HepG2 (cell line): ENCODE results near the gene VSIR. TPM values are rescaled to one million over a fixed set of nuclear protein-coding genes. Genes with fewer than 3 reads are reported as not detected.

ENCODE experiments used
- ATAC-seq: fragments of 200-7000 bp; cut with Tn5 transposase; 3 replicates; pipeline ENCODE4 v1.9.1; 2020; ENCODE audit warnings: mild to moderate bottlenecking, moderate library complexity
- BruUV-seq: library from RNA; stranded (reverse); fragments of 400-500 nt; replicated peaks from 2 replicates; lab custom pipeline; 2021; lab: Mats Ljungman, UMichigan
- CTCF ChIA-PET: fragments of 300-600 bp; formaldehyde crosslinking; extraction: SDS; loops from one replicate; lab custom pipeline; 2021; ENCODE audit warnings: low total read pairs, inconsistent platforms, low intra/inter-chr PET ratio; lab: Yijun Ruan, JAX
- POLR2A ChIA-PET: fragments of 350-600 bp; sonication (Branson Sonifier 250); formaldehyde crosslinking; loops from one replicate; lab custom pipeline; 2020; ENCODE audit warnings: antibody characterized with exemption, inconsistent platforms; lab: Yijun Ruan, JAX
- DNase-seq: peaks from one replicate; pipeline ENCODE4 v3.0.0-alpha.2; 2015; ENCODE audit warnings: low spot score
- FAIRE-seq: peaks from 3 replicates; lab custom pipeline; 2011; peaks lifted over from hg19 to GRCh38; lab: Jason Lieb, UNC
- H2AFZ ChIP-seq: one replicate; pipeline ENCODE4 v1.6.1; 2011; ENCODE audit warnings: low read length, inconsistent platforms
- H3K27ac ChIP-seq: fragments of 300-600 bp; 3 replicates; pipeline ENCODE4 v1.8.0; 2011; ENCODE audit warnings: mixed run types, mild to moderate bottlenecking, mixed read lengths, low read length, inconsistent platforms; ENCODE audit not compliant: insufficient read depth; ENCODE audit errors: extremely low read length
- H3K27me3 ChIP-seq, 2 experiments: fragments of 200-600 bp in 1 of 2; 2 replicates in 1 of 2; 3 replicates in 1 of 2; pipeline versions ENCODE4 v1.6.0 to v1.8.0; 2011; ENCODE audit warnings: low read length in 2 of 2, mild to moderate bottlenecking in 2 of 2, moderate library complexity in 2 of 2, inconsistent platforms in 1 of 2; ENCODE audit not compliant: insufficient read depth in 2 of 2, control insufficient read depth in 1 of 2
- H3K36me3 ChIP-seq, 2 experiments: fragments of 200-600 bp in 1 of 2; replicated peaks in 1 of 2; 2 replicates in 1 of 2; 3 replicates in 1 of 2; pipeline versions ENCODE4 v1.5.1 to v1.8.0; 2011; ENCODE audit warnings: low read length in 2 of 2, inconsistent platforms in 1 of 2; ENCODE audit not compliant: insufficient read depth in 2 of 2, control insufficient read depth in 1 of 2
- H3K4me1 ChIP-seq: 2 replicates; pipeline ENCODE4 v1.5.1; 2012; ENCODE audit warnings: low read length, inconsistent platforms; ENCODE audit not compliant: insufficient read depth
- H3K4me2 ChIP-seq: 2 replicates; pipeline ENCODE4 v1.6.0; 2011; ENCODE audit warnings: low read depth, low read length, inconsistent platforms
- H3K4me3 ChIP-seq, 3 experiments: fragments of 200-600 bp in 1 of 3; sonication (generic), shearing (Covaris generic) in 1 of 3; replicated peaks in 1 of 3; 2 replicates each; pipeline ENCODE4 v1.5.1; 2011 to 2016; ENCODE audit warnings: low read length in 3 of 3, inconsistent platforms in 2 of 3, low read depth in 2 of 3, mild to moderate bottlenecking in 2 of 3, control low read depth in 1 of 3, mixed read lengths in 1 of 3; ENCODE audit not compliant: insufficient read depth in 1 of 3
- H3K79me2 ChIP-seq: one replicate; pipeline ENCODE4 v1.6.1; 2011; ENCODE audit warnings: low read length, inconsistent platforms; ENCODE audit not compliant: insufficient read depth
- H3K9ac ChIP-seq: 2 replicates; pipeline ENCODE4 v1.6.0; 2011; ENCODE audit warnings: mild to moderate bottlenecking, low read depth, low read length, inconsistent platforms; ENCODE audit not compliant: insufficient read depth
- H3K9me3 ChIP-seq: 2 replicates; pipeline ENCODE4 v1.5.1; 2012; ENCODE audit warnings: mild to moderate bottlenecking, low read length
- H4K20me1 ChIP-seq: 2 replicates; pipeline ENCODE4 v1.6.0; 2011; ENCODE audit warnings: inconsistent platforms, mild to moderate bottlenecking, low read length, moderate library complexity; ENCODE audit not compliant: insufficient read depth
- ATF1 ChIP-seq: IDR thresholded peaks from 2 replicates; pipeline ENCODE4 v1.6.1; 2016; ENCODE audit warnings: mild to moderate bottlenecking, control low read depth
- CENPT ChIP-seq: sonication (generic); formaldehyde crosslinking; IDR thresholded peaks from 2 replicates; pipeline ENCODE4 v1.8.0; 2022; ENCODE audit warnings: low read depth, mild to moderate bottlenecking, moderate library complexity, missing genetic modification reagents
- MED13 ChIP-seq: sonication (generic); formaldehyde crosslinking; IDR thresholded peaks from 2 replicates; pipeline ENCODE4 v1.5.0; 2020; ENCODE audit warnings: missing genetic modification reagents
- NPAS2 ChIP-seq: sonication (generic); formaldehyde crosslinking; IDR thresholded peaks from 2 replicates; pipeline ENCODE4 v1.8.0; 2022; ENCODE audit warnings: mild to moderate bottlenecking, missing genetic modification reagents, borderline replicate concordance
- PLRG1 ChIP-seq: fragments of 450-650 bp; conservative IDR thresholded peaks from 2 replicates; pipeline ENCODE4 v1.6.1; 2016
- POGZ ChIP-seq: sonication (generic); formaldehyde crosslinking; IDR thresholded peaks from 2 replicates; pipeline ENCODE4 v1.4.0; 2020; ENCODE audit warnings: mild to moderate bottlenecking, missing genetic modification reagents
- RXRA ChIP-seq: sonication (generic); formaldehyde crosslinking; IDR thresholded peaks from 2 replicates; pipeline ENCODE4 v1.5.1; 2020; ENCODE audit warnings: missing genetic modification reagents
- TFDP1 ChIP-seq: IDR thresholded peaks from 2 replicates; pipeline ENCODE4 v1.6.1; 2016; ENCODE audit warnings: missing compliant biosample characterization, missing genetic modification reagents, borderline replicate concordance
- UBTF ChIP-seq: sonication (generic); formaldehyde crosslinking; IDR thresholded peaks from 2 replicates; pipeline ENCODE4 v1.4.0; 2020; ENCODE audit warnings: mild to moderate bottlenecking, missing genetic modification reagents
- ZNF225 ChIP-seq: sonication (generic); formaldehyde crosslinking; IDR thresholded peaks from 2 replicates; pipeline ENCODE4 v1.4.0; 2020; ENCODE audit warnings: mild to moderate bottlenecking, missing genetic modification reagents
- ZNF512B ChIP-seq: sonication (generic); formaldehyde crosslinking; IDR thresholded peaks from 2 replicates; pipeline ENCODE4 v1.5.1; 2020; ENCODE audit warnings: missing genetic modification reagents, mild to moderate bottlenecking, borderline replicate concordance
- ZNF556 ChIP-seq: sonication (generic); formaldehyde crosslinking; IDR thresholded peaks from 2 replicates; pipeline ENCODE4 v1.4.0; 2020; ENCODE audit warnings: mild to moderate bottlenecking, missing genetic modification reagents, borderline replicate concordance
- ZNF605 ChIP-seq: sonication (generic); formaldehyde crosslinking; IDR thresholded peaks from 2 replicates; pipeline ENCODE4 v1.8.0; 2022; ENCODE audit warnings: mild to moderate bottlenecking, missing genetic modification reagents
- ZNF747 ChIP-seq: sonication (generic); formaldehyde crosslinking; IDR thresholded peaks from 2 replicates; pipeline ENCODE4 v1.8.1; 2023; ENCODE audit warnings: missing genetic modification reagents, mild to moderate bottlenecking, borderline replicate concordance
- ZNF772 ChIP-seq: sonication (generic); formaldehyde crosslinking; IDR thresholded peaks from 2 replicates; pipeline ENCODE4 v1.5.0; 2020; ENCODE audit warnings: mild to moderate bottlenecking, missing genetic modification reagents
- ZNF788 ChIP-seq: sonication (generic); formaldehyde crosslinking; IDR thresholded peaks from 2 replicates; pipeline ENCODE4 v1.5.0; 2020; ENCODE audit warnings: mild to moderate bottlenecking, missing genetic modification reagents, borderline replicate concordance
- ZNF850 ChIP-seq: sonication (generic); formaldehyde crosslinking; conservative IDR thresholded peaks from 2 replicates; pipeline ENCODE4 v1.9.0; 2021; ENCODE audit warnings: mild to moderate bottlenecking, missing genetic modification reagents
- WGBS: methylation state at CpG from one replicate; pipeline ENCODE4 v1.1.6; 2017; ENCODE audit warnings: low lambda C conversion rate; 5-methylcytosine and 5-hydroxymethylcytosine counted together
- in situ Hi-C: cut with HindIII; loops from 2 replicates; pipeline ENCODE4 v1.10.0; 2017; ENCODE audit warnings: low pct_unique_long_range_greater_than_20kb; ENCODE audit not compliant: extremely low pct_ligation_motif_present
- intact Hi-C: fragments of 100-400 bp; cut with micrococcal nuclease; formaldehyde crosslinking; loops from one replicate; pipeline ENCODE4 v1.10.0; 2022; ENCODE audit not compliant: unreplicated experiment
- polyA plus RNA-seq, 8 experiments: library from polyadenylated mRNA; depleted of rRNA in 3 of 8; stranded (reverse) in 7 of 8; unstranded in 1 of 8; fragments of >200 nt; fragmentation: Illumina TruSeq in 4 of 8; extraction: Trizol in 4 of 8; gene quantifications; 2 replicates each; pipeline versions ENCODE4 v1.2.1 to v1.2.3, GENCODE V29; 2011 to 2016; ENCODE audit warnings: low read depth in 4 of 8, missing spikeins in 1 of 8, mixed read lengths in 1 of 8; ENCODE audit not compliant: insufficient read depth in 1 of 8
- total RNA-seq, 5 experiments: library from RNA; depleted of rRNA; stranded (reverse); fragments of >200 nt; fragmentation: Illumina TruSeq; extraction: Trizol; gene quantifications; 2 replicates each; pipeline ENCODE4 v1.2.3, GENCODE V29; 2016; ENCODE audit warnings: low read depth in 1 of 5

Gene VSIR
- total and polyA plus RNA-seq, 2 of the 13 experiments (the other 11 are each of a cell fraction or from before 2014, with no cell fraction given), result 0.44 to 3.2 TPM

- TF ChIP-seq MED13 (CRISPR knock-in tag), result no peak
- TF ChIP-seq, all 625 proteins: peak for 0
These were observed 59.3 kb downstream of the VSIR start (continued) for GRCh38 chr10:71714031-71714410.

- Histone ChIP-seq H3K9ac (no peak overlapping the region), H3K27me3 (peaks cover 11 to 50% of the 10 kb centered on the region in 2 experiments), H2AFZ (no peak overlapping the region), H3K27ac (no peak overlapping the region), H3K4me1 (no peaks in the 10 kb centered on the region), H3K9me3 (no peaks in the 10 kb centered on the region), H3K4me3 (no peak overlapping the region), H3K36me3 (no peaks in the 10 kb centered on the region), H4K20me1 (no peaks in the 10 kb centered on the region), H3K79me2 (no peaks in the 10 kb centered on the region), H3K4me2 (no peak overlapping the region)
- CTCF ChIA-PET, result no interaction called here
- WGBS, result 14% methylated on average over 7 of the region's 12 CpGs
- FAIRE-seq (no peak), DNase-seq (no peak), ATAC-seq (peak; percentile 14; the same call in 1 of the 3 replicates)
- in situ Hi-C loops (no loop called here), intact Hi-C loops (no loop called here)
- no TSS peak for BruUV-seq
- POLR2A ChIA-PET, result no interaction called here
- TF ChIP-seq ZNF225 (CRISPR knock-in tag), result no peak
- no peak for TF ChIP-seq ZNF747 (CRISPR knock-in tag)
- TF ChIP-seq CENPT, result no peak
- no peak for TF ChIP-seq RXRA (CRISPR knock-in tag)
- no peak for TF ChIP-seq PLRG1
- TF ChIP-seq ZNF850 (CRISPR knock-in tag), result no peak
- no peak for TF ChIP-seq UBTF (CRISPR knock-in tag)
- no peak for TF ChIP-seq ZNF605
- no peak for TF ChIP-seq TFDP1 (CRISPR knock-in tag)
- TF ChIP-seq NPAS2 (CRISPR knock-in tag), result no peak
- TF ChIP-seq ZNF556, result no peak
- TF ChIP-seq ATF1 (CRISPR knock-in tag), result no peak
- TF ChIP-seq ZNF512B, result no peak
- no peak for TF ChIP-seq ZNF772 (CRISPR knock-in tag)
- no peak for TF ChIP-seq POGZ (CRISPR knock-in tag)
- no peak for TF ChIP-seq ZNF788 (CRISPR knock-in tag)
These were observed 59.9 kb downstream of the VSIR start for GRCh38 chr10:71713135-71714030.
